Osteoblast (primary cell): ENCODE measurements around the gene WSCD1. TPM values are rescaled to one million over a fixed set of nuclear protein-coding genes. Genes with fewer than 3 reads are reported as not detected.

ENCODE experiments used
- DNase-seq: peaks from one replicate; pipeline ENCODE4 v3.0.0; 2011; ENCODE audit warnings: low spot score, mixed read lengths; ENCODE audit not compliant: insufficient read length; ENCODE audit errors: missing footprints
- H2AFZ ChIP-seq: 2 replicates; pipeline ENCODE4 v1.6.0; 2011; ENCODE audit warnings: mild to moderate bottlenecking, low read length
- H3K27ac ChIP-seq: 2 replicates; pipeline ENCODE4 v1.5.1; 2011; ENCODE audit warnings: mild to moderate bottlenecking, low read depth, low read length, moderate library complexity
- H3K27me3 ChIP-seq: 2 replicates; pipeline ENCODE4 v1.6.0; 2012; ENCODE audit warnings: mild to moderate bottlenecking, control low read depth, inconsistent platforms, low read length, moderate library complexity; ENCODE audit not compliant: insufficient read depth
- H3K36me3 ChIP-seq: 2 replicates; pipeline ENCODE4 v1.5.1; 2011; ENCODE audit warnings: mild to moderate bottlenecking, low read length, control low read depth, moderate library complexity; ENCODE audit not compliant: insufficient read depth
- H3K4me1 ChIP-seq: 2 replicates; pipeline ENCODE4 v1.5.1; 2011; ENCODE audit warnings: mild to moderate bottlenecking, low read length, control low read depth, moderate library complexity; ENCODE audit not compliant: insufficient read depth
- H3K4me2 ChIP-seq: 2 replicates; pipeline ENCODE4 v1.6.0; 2011; ENCODE audit warnings: mild to moderate bottlenecking, low read length; ENCODE audit not compliant: insufficient read depth
- H3K4me3 ChIP-seq: fragments of 200-600 bp; sonication (generic); 3 replicates; pipeline ENCODE4 v1.5.1; 2012; ENCODE audit warnings: mild to moderate bottlenecking, low read length, inconsistent platforms; ENCODE audit not compliant: insufficient read depth
- H3K79me2 ChIP-seq: 2 replicates; pipeline ENCODE4 v1.6.0; 2012; ENCODE audit warnings: mild to moderate bottlenecking, low read length, control low read depth, inconsistent platforms; ENCODE audit not compliant: insufficient read depth
- H3K9me3 ChIP-seq: 2 replicates; pipeline ENCODE4 v1.5.1; 2011; ENCODE audit warnings: low read depth, low read length, control low read depth
- H4K20me1 ChIP-seq: 2 replicates; pipeline ENCODE4 v1.6.0; 2012; ENCODE audit warnings: mild to moderate bottlenecking, low read length, control low read depth; ENCODE audit not compliant: insufficient read depth
- CTCF ChIP-seq: IDR thresholded peaks from 2 replicates; pipeline ENCODE4 v1.5.1; 2011; ENCODE audit warnings: mild to moderate bottlenecking, low read depth, low read length, moderate library complexity; ENCODE audit errors: extremely low read depth
- total RNA-seq: library from RNA; depleted of rRNA; stranded (reverse); fragments of >200 nt; gene quantifications from 2 replicates; pipeline ENCODE4 v1.2.3, GENCODE V29; 2012

WSCD1 gene
- total RNA-seq, 1 donor = not detected

- no peaks in the 10 kb centered on the region for H3K9me3 ChIP-seq
- H3K4me1 ChIP-seq = no peaks in the 10 kb centered on the region
- H4K20me1 ChIP-seq = no peaks in the 10 kb centered on the region
- H3K79me2 ChIP-seq = no peaks in the 10 kb centered on the region
- no peak for DNase-seq
- H3K27me3 ChIP-seq = peaks cover 6% of the 10 kb centered on the region
- no peak for TF ChIP-seq CTCF
- H3K4me2 ChIP-seq = no peak overlapping the region
- H3K36me3 ChIP-seq = no peaks in the 10 kb centered on the region
- H3K27ac ChIP-seq = no peak overlapping the region
- no peak overlapping the region for H3K4me3 ChIP-seq
- H2AFZ ChIP-seq = no peak overlapping the region
Observed at GRCh38 chr17:6100146-6100545, 30.0 kb downstream of the WSCD1 start.

GRCh38 chr17:6100891-6101500 lies 30.8 kb downstream of the WSCD1 start:
- H3K9me3 ChIP-seq = no peaks in the 10 kb centered on the region
- H3K79me2 ChIP-seq = no peaks in the 10 kb centered on the region
- H4K20me1 ChIP-seq = no peaks in the 10 kb centered on the region
- no peaks in the 10 kb centered on the region for H3K36me3 ChIP-seq
- no peak overlapping the region for H3K27ac ChIP-seq
- no peak for TF ChIP-seq CTCF
- H3K4me1 ChIP-seq = no peaks in the 10 kb centered on the region
- no peak for DNase-seq
- H3K4me3 ChIP-seq = no peak overlapping the region
- peaks cover 6% of the 10 kb centered on the region for H3K27me3 ChIP-seq
- no peak overlapping the region for H3K4me2 ChIP-seq
- no peak overlapping the region for H2AFZ ChIP-seq

GRCh38 chr17:6101706-6102105 lies 31.5 kb downstream of the WSCD1 start:
- no peak overlapping the region for H3K4me3 ChIP-seq
- H3K4me2 ChIP-seq = no peak overlapping the region
- peaks cover 6% of the 10 kb centered on the region for H3K27me3 ChIP-seq
- no peaks in the 10 kb centered on the region for H3K79me2 ChIP-seq
- no peak overlapping the region for H2AFZ ChIP-seq
- no peak for TF ChIP-seq CTCF
- H4K20me1 ChIP-seq = no peaks in the 10 kb centered on the region
- no peak for DNase-seq
- H3K36me3 ChIP-seq = no peaks in the 10 kb centered on the region
- no peaks in the 10 kb centered on the region for H3K9me3 ChIP-seq
- no peak overlapping the region for H3K27ac ChIP-seq
- no peaks in the 10 kb centered on the region for H3K4me1 ChIP-seq

- Histone ChIP-seq H3K9me3 (no peaks in the 10 kb centered on the region), H3K4me3 (no peak overlapping the region), H3K4me1 (no peaks in the 10 kb centered on the region), H3K27me3 (peaks cover 6% of the 10 kb centered on the region), H2AFZ (no peak overlapping the region), H3K36me3 (no peaks in the 10 kb centered on the region), H3K27ac (no peak overlapping the region), H3K4me2 (no peak overlapping the region), H3K79me2 (no peaks in the 10 kb centered on the region), H4K20me1 (no peaks in the 10 kb centered on the region)
- TF ChIP-seq CTCF = no peak
- DNase-seq = no peak
Observed at GRCh38 chr17:6102615-6103014, 32.4 kb downstream of the WSCD1 start.
